ENCODE data around the gene ATP8B4. TPM values are rescaled to one million over a fixed set of nuclear protein-coding genes. Genes with fewer than 3 reads are reported as not detected.

The ATP8B4 gene
- total and polyA plus RNA-seq, 10 of the 15 experiments (the other 5 are each of a cell fraction or from before 2014, with no cell fraction given) = 0.02 to 0.94 (median 0.19) TPM

- ATAC-seq (no peak), DNase-seq (ENCODE audit: low read depth, low spot score) (no peak), FAIRE-seq (no peak)
- Histone ChIP-seq H3K79me2 (ENCODE audit: control insufficient read depth, insufficient read depth, low read length) (no peaks in the 10 kb centered on the region), H3K4me1 (ENCODE audit: control insufficient read depth, insufficient read depth, low read length) (no peaks in the 10 kb centered on the region), H3K9me3 (replicated peaks; ENCODE audit: control insufficient read depth, insufficient read depth, low read length) (no peaks in the 10 kb centered on the region; the same call in 2 of the 3 replicates), H2AFZ (ENCODE audit: control insufficient read depth, low read depth, low read length) (no peak overlapping the region), H3K9ac (ENCODE audit: control insufficient read depth, insufficient read depth, low read length) (no peak overlapping the region), H4K20me1 (ENCODE audit: control insufficient read depth, insufficient read depth) (no peaks in the 10 kb centered on the region), H3K4me3 (no peak overlapping the region), H3K36me3 (ENCODE audit: control insufficient read depth in 2 of 2, insufficient read depth in 2 of 2, low read length in 1 of 2) (no peaks in the 10 kb centered on the region), H3K4me2 (ENCODE audit: control insufficient read depth, insufficient read depth) (no peak overlapping the region), H3K27ac (ENCODE audit: control insufficient read depth, insufficient read depth) (no peak overlapping the region), H3K27me3 (replicated peaks in 1 of 2; ENCODE audit: control insufficient read depth in 2 of 2, insufficient read depth in 2 of 2, low read length in 1 of 2) (no peaks in the 10 kb centered on the region; a peak in 1 of 4 replicates)
- ChIA-PET SMC1A (ENCODE audit: uncharacterized antibody, unreplicated experiment) (no interaction called here), CTCF (interaction anchor here (1.1 kb wide), 1 partner anchor 11 kb away, joined by 3 read pairs; no protein-coding TSS in a partner anchor), POLR2A (no interaction called here), RAD21 (ENCODE audit: unreplicated experiment) (no interaction called here)
- in situ Hi-C loops (cut with MboI) (no loop called here), intact Hi-C loops (cut with micrococcal nuclease; ENCODE audit: unreplicated experiment) (no loop called here)
- no TSS peak for BruUV-seq (replicated peaks)
- 61% methylated on average over 1 of the region's 1 CpG for WGBS (ENCODE audit: insufficient coverage, insufficient replicate concordance, low lambda C conversion rate, missing lambda C conversion rate)
- TF ChIP-seq EGR1 (IDR thresholded peaks at IDR 0.05; ENCODE audit: borderline replicate concordance in 1 of 2, low read depth in 2 of 2, low read length in 2 of 2) (no peak), STAT3 (IDR thresholded peaks at IDR 0.05; ENCODE audit: low read depth, low read length) (no peak), ZBED1 (IDR thresholded peaks at IDR 0.05; ENCODE audit: borderline replicate concordance) (no peak), NFYB (IDR thresholded peaks at IDR 0.05; ENCODE audit: insufficient read depth, low read depth, low read length) (no peak), NFXL1 (IDR thresholded peaks at IDR 0.05; ENCODE audit: borderline replicate concordance) (no peak), ZNF207 (IDR thresholded peaks at IDR 0.05; ENCODE audit: borderline replicate concordance) (no peak), PAX5 (IDR thresholded peaks at IDR 0.05; ENCODE audit: borderline replicate concordance, low read depth, low read length) (no peak), TCF3 (IDR thresholded peaks at IDR 0.05; ENCODE audit: borderline replicate concordance, insufficient read depth, low read depth, low read length) (no peak), BMI1 (IDR thresholded peaks at IDR 0.05; ENCODE audit: borderline replicate concordance) (no peak), WRNIP1 (IDR thresholded peaks at IDR 0.05; ENCODE audit: borderline replicate concordance, low read depth, low read length) (no peak)
- TF ChIP-seq, protein P1, sequence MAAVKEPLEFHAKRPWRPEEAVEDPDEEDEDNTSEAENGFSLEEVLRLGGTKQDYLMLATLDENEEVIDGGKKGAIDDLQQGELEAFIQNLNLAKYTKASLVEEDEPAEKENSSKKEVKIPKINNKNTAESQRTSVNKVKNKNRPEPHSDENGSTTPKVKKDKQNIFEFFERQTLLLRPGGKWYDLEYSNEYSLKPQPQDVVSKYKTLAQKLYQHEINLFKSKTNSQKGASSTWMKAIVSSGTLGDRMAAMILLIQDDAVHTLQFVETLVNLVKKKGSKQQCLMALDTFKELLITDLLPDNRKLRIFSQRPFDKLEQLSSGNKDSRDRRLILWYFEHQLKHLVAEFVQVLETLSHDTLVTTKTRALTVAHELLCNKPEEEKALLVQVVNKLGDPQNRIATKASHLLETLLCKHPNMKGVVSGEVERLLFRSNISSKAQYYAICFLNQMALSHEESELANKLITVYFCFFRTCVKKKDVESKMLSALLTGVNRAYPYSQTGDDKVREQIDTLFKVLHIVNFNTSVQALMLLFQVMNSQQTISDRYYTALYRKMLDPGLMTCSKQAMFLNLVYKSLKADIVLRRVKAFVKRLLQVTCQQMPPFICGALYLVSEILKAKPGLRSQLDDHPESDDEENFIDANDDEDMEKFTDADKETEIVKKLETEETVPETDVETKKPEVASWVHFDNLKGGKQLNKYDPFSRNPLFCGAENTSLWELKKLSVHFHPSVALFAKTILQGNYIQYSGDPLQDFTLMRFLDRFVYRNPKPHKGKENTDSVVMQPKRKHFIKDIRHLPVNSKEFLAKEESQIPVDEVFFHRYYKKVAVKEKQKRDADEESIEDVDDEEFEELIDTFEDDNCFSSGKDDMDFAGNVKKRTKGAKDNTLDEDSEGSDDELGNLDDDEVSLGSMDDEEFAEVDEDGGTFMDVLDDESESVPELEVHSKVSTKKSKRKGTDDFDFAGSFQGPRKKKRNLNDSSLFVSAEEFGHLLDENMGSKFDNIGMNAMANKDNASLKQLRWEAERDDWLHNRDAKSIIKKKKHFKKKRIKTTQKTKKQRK (IDR thresholded peaks at IDR 0.05; ENCODE audit: low read depth, low read length) = no peak
- TF ChIP-seq, protein P2, sequence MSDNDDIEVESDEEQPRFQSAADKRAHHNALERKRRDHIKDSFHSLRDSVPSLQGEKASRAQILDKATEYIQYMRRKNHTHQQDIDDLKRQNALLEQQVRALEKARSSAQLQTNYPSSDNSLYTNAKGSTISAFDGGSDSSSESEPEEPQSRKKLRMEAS (IDR thresholded peaks at IDR 0.05; ENCODE audit: low read depth, low read length) = no peak
- TF ChIP-seq, protein P3, sequence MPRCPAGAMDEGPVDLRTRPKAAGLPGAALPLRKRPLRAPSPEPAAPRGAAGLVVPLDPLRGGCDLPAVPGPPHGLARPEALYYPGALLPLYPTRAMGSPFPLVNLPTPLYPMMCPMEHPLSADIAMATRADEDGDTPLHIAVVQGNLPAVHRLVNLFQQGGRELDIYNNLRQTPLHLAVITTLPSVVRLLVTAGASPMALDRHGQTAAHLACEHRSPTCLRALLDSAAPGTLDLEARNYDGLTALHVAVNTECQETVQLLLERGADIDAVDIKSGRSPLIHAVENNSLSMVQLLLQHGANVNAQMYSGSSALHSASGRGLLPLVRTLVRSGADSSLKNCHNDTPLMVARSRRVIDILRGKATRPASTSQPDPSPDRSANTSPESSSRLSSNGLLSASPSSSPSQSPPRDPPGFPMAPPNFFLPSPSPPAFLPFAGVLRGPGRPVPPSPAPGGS (IDR thresholded peaks at IDR 0.05; ENCODE audit: borderline replicate concordance, insufficient read depth, low read depth, low read length, poor library complexity, severe bottlenecking) = no peak
These were observed 47.2 kb upstream of the ATP8B4 start for GRCh38 chr15:50166216-50166615.

All from GM12878 (cell line).